ENCODE measurements around the gene CHDH.

The CHDH gene

GRCh38 chr3:53792866-53793265 lies 53.4 kb downstream of the CHDH start:
- H3K36me3 ChIP-seq (ENCODE audit: insufficient read depth, low read length), result no peaks in the 10 kb centered on the region
- TF ChIP-seq CTCF (IDR thresholded peaks at IDR 0.05; ENCODE audit: low read length), result no peak
- H3K27ac ChIP-seq (ENCODE audit: low read depth, low read length, poor library complexity, severe bottlenecking), result no peak overlapping the region
- no peaks in the 10 kb centered on the region for H3F3A ChIP-seq (ENCODE audit: insufficient read depth, low read length)
- no peaks in the 10 kb centered on the region for H3K9me3 ChIP-seq (ENCODE audit: low read length)
- no peak overlapping the region for H3K9ac ChIP-seq (ENCODE audit: low read length)
- H3K9me2 ChIP-seq (ENCODE audit: low read depth, low read length), result no peaks in the 10 kb centered on the region
- no peak overlapping the region for H3K4me2 ChIP-seq (ENCODE audit: low read length)
- no peaks in the 10 kb centered on the region for H3K79me2 ChIP-seq (ENCODE audit: insufficient read depth, low read length)
- no peaks in the 10 kb centered on the region for H3K27me3 ChIP-seq (ENCODE audit: insufficient read depth, low read length)
- no peak overlapping the region for H3K4me3 ChIP-seq (ENCODE audit: low read depth, low read length, poor library complexity, severe bottlenecking)
- H3K4me1 ChIP-seq (ENCODE audit: insufficient read depth, low read length, severe bottlenecking), result no peaks in the 10 kb centered on the region
- H2AFZ ChIP-seq (ENCODE audit: low read length), result no peak overlapping the region
- no peaks in the 10 kb centered on the region for H4K20me1 ChIP-seq (ENCODE audit: insufficient read depth, low read length)

- Histone ChIP-seq H4K20me1 (ENCODE audit: insufficient read depth, low read length) (no peaks in the 10 kb centered on the region), H3K9me3 (ENCODE audit: low read length) (no peaks in the 10 kb centered on the region), H3K27ac (ENCODE audit: low read depth, low read length, poor library complexity, severe bottlenecking) (no peak overlapping the region), H3K9me2 (ENCODE audit: low read depth, low read length) (no peaks in the 10 kb centered on the region), H3F3A (ENCODE audit: insufficient read depth, low read length) (no peaks in the 10 kb centered on the region), H2AFZ (ENCODE audit: low read length) (no peak overlapping the region), H3K79me2 (ENCODE audit: insufficient read depth, low read length) (no peaks in the 10 kb centered on the region), H3K27me3 (ENCODE audit: insufficient read depth, low read length) (no peaks in the 10 kb centered on the region), H3K36me3 (ENCODE audit: insufficient read depth, low read length) (no peaks in the 10 kb centered on the region), H3K4me3 (ENCODE audit: low read depth, low read length, poor library complexity, severe bottlenecking) (no peak overlapping the region), H3K4me2 (ENCODE audit: low read length) (no peak overlapping the region), H3K9ac (ENCODE audit: low read length) (no peak overlapping the region), H3K4me1 (ENCODE audit: insufficient read depth, low read length, severe bottlenecking) (no peaks in the 10 kb centered on the region)
- TF ChIP-seq CTCF (IDR thresholded peaks at IDR 0.05; ENCODE audit: low read length) (no peak), EZH2 (IDR thresholded peaks at IDR 0.05; ENCODE audit: borderline replicate concordance, low read length) (no peak)
Measured at GRCh38 chr3:53791317-53791716, 54.9 kb downstream of the CHDH start.

GRCh38 chr3:53790470-53790869 lies 55.7 kb downstream of the CHDH start:
- H3K9ac ChIP-seq (ENCODE audit: low read length), result no peak overlapping the region
- H3K27me3 ChIP-seq (ENCODE audit: insufficient read depth, low read length), result no peaks in the 10 kb centered on the region
- no peaks in the 10 kb centered on the region for H3K4me1 ChIP-seq (ENCODE audit: insufficient read depth, low read length, severe bottlenecking)
- no peak overlapping the region for H3K4me3 ChIP-seq (ENCODE audit: low read depth, low read length, poor library complexity, severe bottlenecking)
- H3K9me3 ChIP-seq (ENCODE audit: low read length), result no peaks in the 10 kb centered on the region
- no peaks in the 10 kb centered on the region for H3K9me2 ChIP-seq (ENCODE audit: low read depth, low read length)
- H2AFZ ChIP-seq (ENCODE audit: low read length), result no peak overlapping the region
- no peaks in the 10 kb centered on the region for H3K36me3 ChIP-seq (ENCODE audit: insufficient read depth, low read length)
- no peak overlapping the region for H3K27ac ChIP-seq (ENCODE audit: low read depth, low read length, poor library complexity, severe bottlenecking)
- H3F3A ChIP-seq (ENCODE audit: insufficient read depth, low read length), result no peaks in the 10 kb centered on the region
- TF ChIP-seq EZH2 (IDR thresholded peaks at IDR 0.05; ENCODE audit: borderline replicate concordance, low read length), result no peak
- TF ChIP-seq CTCF (IDR thresholded peaks at IDR 0.05; ENCODE audit: low read length), result no peak
- no peaks in the 10 kb centered on the region for H4K20me1 ChIP-seq (ENCODE audit: insufficient read depth, low read length)
- no peaks in the 10 kb centered on the region for H3K79me2 ChIP-seq (ENCODE audit: insufficient read depth, low read length)
- H3K4me2 ChIP-seq (ENCODE audit: low read length), result no peak overlapping the region
